Ishikawa (cell line): ENCODE data around the gene CEMIP.

Experiments used
- EP300 ChIP-seq: IDR thresholded peaks from 2 replicates; pipeline ENCODE4 v1.6.1; 2012; ENCODE audit warnings: borderline replicate concordance
- FOXM1 ChIP-seq: IDR thresholded peaks from 2 replicates; pipeline ENCODE4 v1.6.1; 2012; ENCODE audit warnings: low read depth, borderline replicate concordance
- RAD21 ChIP-seq: IDR thresholded peaks from 2 replicates; pipeline ENCODE4 v1.6.1; 2012; ENCODE audit warnings: low read depth
- TAF1 ChIP-seq: IDR thresholded peaks from 2 replicates; pipeline ENCODE4 v1.6.1; 2012; ENCODE audit warnings: low read depth, mild to moderate bottlenecking
- TEAD4 ChIP-seq: IDR thresholded peaks from 2 replicates; pipeline ENCODE4 v1.6.1; 2012
- YY1 ChIP-seq: IDR thresholded peaks from 2 replicates; pipeline ENCODE4 v1.6.1; 2012; ENCODE audit warnings: low read depth
- TF ChIP-seq, protein P1 (sequence below): IDR thresholded peaks from 2 replicates; pipeline ENCODE4 v1.6.1; 2012
- TF ChIP-seq, protein P2 (sequence below): IDR thresholded peaks from 2 replicates; pipeline ENCODE4 v1.6.1; 2012; ENCODE audit warnings: low read depth, mild to moderate bottlenecking

DNA sequence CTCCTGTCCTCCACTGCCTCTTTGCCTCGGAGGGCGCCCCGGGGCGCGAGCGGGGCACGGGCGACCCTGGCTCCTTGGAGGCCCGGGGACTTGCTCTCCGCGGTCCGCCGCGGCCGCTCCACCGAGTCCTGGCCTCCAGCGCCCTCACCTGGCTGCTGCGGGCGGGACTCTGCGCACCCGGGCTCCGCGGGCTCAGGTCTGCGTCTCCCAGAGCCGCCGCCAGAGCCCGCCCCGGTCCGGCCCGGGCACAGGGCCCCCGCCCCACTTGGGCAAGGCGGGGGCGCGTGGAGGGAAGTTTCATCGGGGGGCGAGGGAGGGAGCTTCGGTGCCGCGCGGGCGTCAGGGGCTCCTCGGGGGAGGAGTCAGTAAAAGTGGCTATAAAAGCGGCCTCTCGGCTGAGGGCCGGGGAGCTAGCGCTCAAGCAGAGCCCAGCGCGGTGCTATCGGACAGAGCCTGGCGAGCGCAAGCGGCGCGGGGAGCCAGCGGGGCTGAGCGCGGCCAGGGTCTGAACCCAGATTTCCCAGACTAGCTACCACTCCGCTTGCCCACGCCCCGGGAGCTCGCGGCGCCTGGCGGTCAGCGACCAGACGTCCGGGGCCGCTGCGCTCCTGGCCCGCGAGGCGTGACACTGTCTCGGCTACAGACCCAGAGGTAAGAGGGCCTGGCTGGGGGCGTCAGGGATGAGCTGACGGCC lies at the start of gene CEMIP:
- TF ChIP-seq, protein P1, sequence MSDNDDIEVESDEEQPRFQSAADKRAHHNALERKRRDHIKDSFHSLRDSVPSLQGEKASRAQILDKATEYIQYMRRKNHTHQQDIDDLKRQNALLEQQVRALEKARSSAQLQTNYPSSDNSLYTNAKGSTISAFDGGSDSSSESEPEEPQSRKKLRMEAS = no peak
- TF ChIP-seq, protein P2, sequence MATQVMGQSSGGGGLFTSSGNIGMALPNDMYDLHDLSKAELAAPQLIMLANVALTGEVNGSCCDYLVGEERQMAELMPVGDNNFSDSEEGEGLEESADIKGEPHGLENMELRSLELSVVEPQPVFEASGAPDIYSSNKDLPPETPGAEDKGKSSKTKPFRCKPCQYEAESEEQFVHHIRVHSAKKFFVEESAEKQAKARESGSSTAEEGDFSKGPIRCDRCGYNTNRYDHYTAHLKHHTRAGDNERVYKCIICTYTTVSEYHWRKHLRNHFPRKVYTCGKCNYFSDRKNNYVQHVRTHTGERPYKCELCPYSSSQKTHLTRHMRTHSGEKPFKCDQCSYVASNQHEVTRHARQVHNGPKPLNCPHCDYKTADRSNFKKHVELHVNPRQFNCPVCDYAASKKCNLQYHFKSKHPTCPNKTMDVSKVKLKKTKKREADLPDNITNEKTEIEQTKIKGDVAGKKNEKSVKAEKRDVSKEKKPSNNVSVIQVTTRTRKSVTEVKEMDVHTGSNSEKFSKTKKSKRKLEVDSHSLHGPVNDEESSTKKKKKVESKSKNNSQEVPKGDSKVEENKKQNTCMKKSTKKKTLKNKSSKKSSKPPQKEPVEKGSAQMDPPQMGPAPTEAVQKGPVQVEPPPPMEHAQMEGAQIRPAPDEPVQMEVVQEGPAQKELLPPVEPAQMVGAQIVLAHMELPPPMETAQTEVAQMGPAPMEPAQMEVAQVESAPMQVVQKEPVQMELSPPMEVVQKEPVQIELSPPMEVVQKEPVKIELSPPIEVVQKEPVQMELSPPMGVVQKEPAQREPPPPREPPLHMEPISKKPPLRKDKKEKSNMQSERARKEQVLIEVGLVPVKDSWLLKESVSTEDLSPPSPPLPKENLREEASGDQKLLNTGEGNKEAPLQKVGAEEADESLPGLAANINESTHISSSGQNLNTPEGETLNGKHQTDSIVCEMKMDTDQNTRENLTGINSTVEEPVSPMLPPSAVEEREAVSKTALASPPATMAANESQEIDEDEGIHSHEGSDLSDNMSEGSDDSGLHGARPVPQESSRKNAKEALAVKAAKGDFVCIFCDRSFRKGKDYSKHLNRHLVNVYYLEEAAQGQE = peak; percentile 51
- TF ChIP-seq YY1 (0 out of 2 replicates have a peak, but pooled peaks have one; percentile 12), TAF1 (no peak), EP300 (no peak), TEAD4 (no peak), FOXM1 (no peak), RAD21 (peak; percentile 86)
